HG03103 (cell line): ENCODE measurements around the gene C10orf67.
"Not testable (repeated sequence)": the region's sequence is repeated elsewhere in the genome, so short reads cannot be mapped to it uniquely, and the experiment has no call there.

Experiments
- ATAC-seq: cut with Tn5 transposase; IDR thresholded peaks from one replicate; pipeline ENCODE4 v1.9.1; 2021; ENCODE audit warnings: low read depth; ENCODE audit not compliant: unreplicated experiment

The C10orf67 gene

GRCh38 chr10:23362879-23363792 is 18.5 kb upstream of the C10orf67 start:
- no peak for ATAC-seq

DNA sequence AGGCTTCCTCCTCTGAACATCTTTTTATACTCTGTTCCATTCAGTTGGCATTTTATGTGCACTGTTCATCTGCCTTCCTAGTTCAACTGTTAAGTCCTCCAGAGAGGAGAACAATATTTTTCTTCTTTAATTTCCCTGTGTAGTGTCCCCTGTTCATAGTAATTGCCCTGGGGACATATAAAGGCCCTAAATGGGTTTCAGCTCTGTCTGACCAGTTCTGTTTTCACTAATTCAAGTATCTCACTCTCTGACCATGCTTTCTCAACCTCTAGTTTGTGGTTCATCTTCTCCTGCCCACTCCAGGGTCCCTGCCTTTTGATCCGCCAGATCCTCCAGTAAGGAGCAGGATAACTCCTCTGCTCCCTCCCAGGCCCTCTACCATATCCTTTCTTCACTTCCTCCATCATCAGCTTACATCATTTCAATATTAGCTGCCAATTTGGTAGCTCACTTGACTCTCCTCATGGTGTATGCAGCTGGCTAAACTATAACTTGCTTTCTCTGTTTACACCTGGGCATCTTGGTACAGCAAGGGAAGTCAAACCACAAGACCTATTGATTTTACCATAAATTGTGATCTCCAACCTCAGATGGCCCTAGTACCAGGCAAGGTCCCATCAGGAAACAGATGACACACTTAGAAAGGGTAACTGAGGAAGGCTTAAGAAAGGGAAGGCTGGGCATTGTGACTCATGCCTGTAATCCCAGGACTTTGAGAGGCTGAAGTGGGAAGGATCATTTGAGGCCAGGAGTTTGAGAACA is 17.7 kb upstream of the C10orf67 start:
- ATAC-seq = no peak

- ATAC-seq = no peak
Measured at GRCh38 chr10:23361665-23362064, 17.1 kb upstream of the C10orf67 start.

- ATAC-seq = no peak
Measured at GRCh38 chr10:23359692-23360380, 15.2 kb upstream of the C10orf67 start.

DNA sequence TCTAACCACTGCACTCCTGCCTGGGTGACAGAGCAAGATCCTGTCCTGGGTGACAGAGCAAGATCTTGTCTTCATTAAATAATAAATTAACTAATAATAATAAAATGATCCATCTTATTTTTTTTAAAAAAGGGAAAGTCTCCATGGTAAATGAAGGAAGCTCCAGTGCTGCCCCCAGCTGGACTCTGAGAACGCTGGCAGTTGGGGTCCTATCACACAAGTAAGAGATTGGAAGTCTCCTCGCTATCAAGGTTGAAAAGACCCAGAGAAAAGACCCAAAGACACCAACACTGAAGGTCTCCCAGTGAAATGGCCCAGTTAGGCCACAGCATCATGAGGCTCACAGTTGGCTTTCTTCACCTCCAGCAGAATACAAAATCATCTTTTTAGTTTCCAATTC is 13.8 kb upstream of the C10orf67 start:
- no peak for ATAC-seq

- no peak for ATAC-seq
Measured at GRCh38 chr10:23354630-23355279, 10.2 kb upstream of the C10orf67 start.

DNA sequence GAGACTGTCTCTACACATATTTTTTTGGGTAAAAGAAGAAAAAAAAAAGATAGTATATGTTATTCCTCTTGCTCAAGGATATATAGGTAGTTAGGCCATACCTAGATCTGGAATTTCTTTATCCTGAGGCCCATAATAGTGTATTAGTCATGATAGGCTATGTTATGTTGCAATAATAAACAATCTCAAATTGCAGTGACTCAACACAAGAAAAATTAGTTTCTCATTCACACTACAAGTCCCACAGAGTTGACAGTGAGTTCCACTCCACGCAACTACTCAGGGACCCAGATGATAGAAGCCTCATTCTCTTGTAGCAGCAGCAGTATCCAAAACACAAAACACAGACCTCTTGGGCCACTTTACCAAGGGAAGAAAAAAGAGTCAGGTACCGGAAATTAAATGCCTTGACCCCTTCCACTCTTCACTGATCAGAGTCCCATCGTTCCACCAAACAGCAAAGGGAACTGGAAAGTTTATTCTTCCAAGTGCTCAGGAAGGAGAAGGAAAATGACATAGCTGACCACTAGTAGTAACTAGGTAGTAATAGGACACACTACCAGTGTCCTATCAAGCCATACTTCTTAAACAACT is 7.4 kb upstream of the C10orf67 start:
- no peak for ATAC-seq

DNA sequence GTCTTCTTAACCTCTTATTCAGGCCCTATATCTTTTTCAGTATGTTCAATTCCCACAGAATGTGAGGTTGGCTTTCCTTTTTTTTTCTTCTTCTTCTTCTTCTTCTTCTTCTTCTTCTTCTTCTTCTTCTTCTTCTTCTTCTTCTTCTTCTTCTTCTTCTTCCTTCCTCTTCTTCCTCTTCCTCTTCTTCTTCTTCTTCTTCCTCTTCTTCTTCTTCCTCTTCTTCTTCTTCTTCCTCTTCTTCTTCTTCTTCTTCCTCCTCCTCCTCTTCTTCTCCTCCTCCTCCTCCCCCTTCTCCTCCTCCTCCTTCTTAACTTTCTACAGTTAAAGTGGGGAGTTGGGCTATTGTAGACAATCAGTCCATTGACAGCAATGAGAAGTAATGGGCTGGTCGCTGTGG is 6.1 kb upstream of the C10orf67 start:
- not testable (repeated sequence) for ATAC-seq

GRCh38 chr10:23345861-23346260 is 1.3 kb upstream of the C10orf67 start:
- ATAC-seq = no peak

GRCh38 chr10:23343591-23344240 is 881 bp downstream of the C10orf67 start:
- ATAC-seq = no peak

- ATAC-seq = no peak
Measured at GRCh38 chr10:23342213-23342884, 2.2 kb downstream of the C10orf67 start.

GRCh38 chr10:23341004-23341403 is 3.6 kb downstream of the C10orf67 start:
- ATAC-seq = no peak

- ATAC-seq = no peak
Measured at GRCh38 chr10:23340354-23340753, 4.2 kb downstream of the C10orf67 start.

DNA sequence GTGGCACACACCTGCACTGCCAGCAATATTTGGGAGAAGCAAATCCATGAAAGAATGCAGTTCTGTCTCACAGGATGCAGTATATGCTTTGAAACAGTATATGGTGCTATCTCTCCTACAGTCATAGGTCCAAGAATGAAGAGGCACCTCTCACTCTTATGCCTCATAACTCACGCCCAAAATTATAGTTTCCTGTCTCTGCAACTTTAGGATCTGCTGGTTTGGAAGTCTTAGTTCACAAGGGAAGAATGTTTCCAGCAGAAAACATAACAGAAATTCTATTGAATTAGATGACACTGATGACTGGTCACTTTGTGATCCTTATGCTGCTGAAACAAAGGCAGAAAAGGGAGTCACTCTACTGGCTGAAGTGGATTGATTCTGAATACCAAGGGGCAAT is 5.7 kb downstream of the C10orf67 start:
- no peak for ATAC-seq

DNA sequence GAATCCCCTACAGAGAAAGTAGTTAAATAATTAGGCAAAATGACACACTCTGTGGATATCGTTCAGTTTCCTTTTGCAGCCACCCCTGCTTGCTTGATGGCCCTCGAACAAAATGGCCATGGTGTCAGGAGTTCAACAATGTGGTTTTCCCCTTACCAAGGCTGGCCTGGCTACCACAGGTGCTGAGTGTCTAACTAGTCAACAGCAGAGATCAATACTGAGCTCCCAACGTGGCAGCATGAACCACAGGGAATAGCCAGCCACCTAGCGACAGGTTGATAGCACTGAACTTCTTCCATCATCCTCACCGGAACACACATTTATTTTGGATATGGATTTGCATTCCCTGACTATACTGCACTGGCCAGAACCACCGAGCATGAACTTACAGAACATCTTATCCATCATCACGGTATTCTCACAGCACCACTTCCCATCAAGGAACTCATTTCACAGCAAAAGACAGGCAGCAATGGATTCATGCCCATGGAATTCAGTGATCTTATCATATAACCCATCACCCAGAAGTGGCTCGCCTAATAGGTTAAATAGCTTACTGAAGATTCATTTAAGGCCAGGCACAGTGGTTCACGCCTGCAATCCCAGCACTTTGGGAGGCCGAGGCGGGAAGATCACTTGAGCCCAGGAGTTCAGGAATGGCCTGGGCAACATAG is 6.3 kb downstream of the C10orf67 start:
- no peak for ATAC-seq

- ATAC-seq = no peak
Measured at GRCh38 chr10:23337616-23338015, 7.0 kb downstream of the C10orf67 start.

- no peak for ATAC-seq
Measured at GRCh38 chr10:23331567-23332301, 12.9 kb downstream of the C10orf67 start.

GRCh38 chr10:23330948-23331347 is 13.6 kb downstream of the C10orf67 start:
- no peak for ATAC-seq
